ENCODE data around the gene NPFFR2.

Gene NPFFR2

GRCh38 chr4:72031868-72032608 lies at the start of gene NPFFR2:
Gene NPFFR2, plus strand, starts transcription at chr4:72032000. Its CDS starts 96,592 bp downstream, at chr4:72128592.
- no peak for TF ChIP-seq CTCF (IDR thresholded peaks at IDR 0.05)
- no peak within 1 kb of the TSS for H3K27ac ChIP-seq
- DNase-seq: no peak
- H3K4me3 ChIP-seq: peak within 1 kb of the TSS in 1 of 2 donors; percentile 25
- peaks cover 0 to 7% (median 5%) of the 10 kb centered on the region in 4 donors for H3K4me1 ChIP-seq
- H3K9me3 ChIP-seq: no peaks in the 10 kb centered on the region
- intact Hi-C loops (cut with DNase I; ENCODE audit: low total_unique reads): no loop called here
- H3K36me3 ChIP-seq: no peaks in the 10 kb centered on the region
- peaks cover 0 to 10% of the 10 kb centered on the region in 2 donors for H3K27me3 ChIP-seq

GRCh38 chr4:71992571-71993312 lies 39.1 kb upstream of the NPFFR2 start:
- no peak for TF ChIP-seq CTCF (IDR thresholded peaks at IDR 0.05)
- no peaks in the 10 kb centered on the region for H3K4me1 ChIP-seq
- no peak for DNase-seq

GRCh38 chr4:71994559-71994958 lies 37.2 kb upstream of the NPFFR2 start:
- DNase-seq: no peak
- peaks cover 0 to 8% (median 4%) of the 10 kb centered on the region in 3 donors for H3K9me3 ChIP-seq
- no peak overlapping the region for H3K27ac ChIP-seq
- no peaks in the 10 kb centered on the region for H3K4me1 ChIP-seq
- H3K36me3 ChIP-seq: no peaks in the 10 kb centered on the region
- TF ChIP-seq CTCF (IDR thresholded peaks at IDR 0.05): no peak
- no peaks in the 10 kb centered on the region for H3K27me3 ChIP-seq
- no peak overlapping the region for H3K4me3 ChIP-seq
- intact Hi-C loops (cut with DNase I; ENCODE audit: low total_unique reads): no loop called here

More at GRCh38 chr4:71992571-71993312, 39.1 kb upstream of the NPFFR2 start:
- no peaks in the 10 kb centered on the region for H3K27me3 ChIP-seq
- H3K27ac ChIP-seq: no peak overlapping the region
- H3K4me3 ChIP-seq: no peak overlapping the region
- intact Hi-C loops (cut with DNase I; ENCODE audit: low total_unique reads): no loop called here
- peaks cover 0 to 8% (median 4%) of the 10 kb centered on the region in 3 donors for H3K9me3 ChIP-seq
- H3K36me3 ChIP-seq: no peaks in the 10 kb centered on the region

GRCh38 chr4:71995297-71995696 lies 36.5 kb upstream of the NPFFR2 start:
- Histone ChIP-seq H3K4me1 (no peaks in the 10 kb centered on the region), H3K27ac (no peak overlapping the region), H3K9me3 (peaks cover 0 to 8% (median 4%) of the 10 kb centered on the region in 3 donors), H3K36me3 (no peaks in the 10 kb centered on the region), H3K27me3 (no peaks in the 10 kb centered on the region), H3K4me3 (no peak overlapping the region)
- intact Hi-C loops (cut with DNase I; ENCODE audit: low total_unique reads): no loop called here
- TF ChIP-seq CTCF (IDR thresholded peaks at IDR 0.05): no peak
- no peak for DNase-seq

GRCh38 chr4:72006586-72006985 lies 25.2 kb upstream of the NPFFR2 start:
- DNase-seq: no peak
- TF ChIP-seq CTCF (IDR thresholded peaks at IDR 0.05): no peak
- Histone ChIP-seq H3K36me3 (no peaks in the 10 kb centered on the region), H3K9me3 (no peaks in the 10 kb centered on the region), H3K4me3 (no peak overlapping the region), H3K27ac (no peak overlapping the region), H3K27me3 (no peaks in the 10 kb centered on the region), H3K4me1 (no peaks in the 10 kb centered on the region)
- intact Hi-C loops (cut with DNase I; ENCODE audit: low total_unique reads): no loop called here
